ENCODE data around the gene PHACTR1.
"Not testable (repeated sequence)": the region's sequence is repeated elsewhere in the genome, so short reads cannot be mapped to it uniquely, and the experiment has no call there.

PHACTR1 gene

DNA sequence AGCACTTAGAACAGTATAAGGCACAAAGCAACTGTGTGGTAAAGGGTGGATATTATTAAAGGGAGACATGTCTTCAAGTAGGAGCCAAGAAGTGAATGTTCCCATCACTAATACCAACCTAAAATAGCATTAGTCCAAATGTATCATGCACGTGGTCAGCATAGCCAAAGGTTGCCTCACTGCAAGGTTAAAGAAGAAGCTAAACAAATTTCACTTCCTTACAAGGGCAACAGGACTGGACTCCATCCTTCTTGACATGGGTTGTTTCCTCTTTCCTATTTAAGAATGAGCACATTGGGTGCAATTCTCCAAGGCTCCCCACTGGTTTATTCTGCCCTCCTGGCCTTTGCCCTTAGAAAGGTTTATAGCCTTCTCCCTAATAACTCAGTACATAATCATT, 186.7 kb downstream of the PHACTR1 start:
- DNase-seq (ENCODE audit: low spot score), result peak; percentile 60

- no peak for DNase-seq (ENCODE audit: low spot score)
These were observed 193.3 kb downstream of the PHACTR1 start for GRCh38 chr6:12909833-12910232.

- peak; percentile 66 for DNase-seq (ENCODE audit: low spot score)
These were observed 194.9 kb downstream of the PHACTR1 start for GRCh38 chr6:12911427-12911826.

DNA sequence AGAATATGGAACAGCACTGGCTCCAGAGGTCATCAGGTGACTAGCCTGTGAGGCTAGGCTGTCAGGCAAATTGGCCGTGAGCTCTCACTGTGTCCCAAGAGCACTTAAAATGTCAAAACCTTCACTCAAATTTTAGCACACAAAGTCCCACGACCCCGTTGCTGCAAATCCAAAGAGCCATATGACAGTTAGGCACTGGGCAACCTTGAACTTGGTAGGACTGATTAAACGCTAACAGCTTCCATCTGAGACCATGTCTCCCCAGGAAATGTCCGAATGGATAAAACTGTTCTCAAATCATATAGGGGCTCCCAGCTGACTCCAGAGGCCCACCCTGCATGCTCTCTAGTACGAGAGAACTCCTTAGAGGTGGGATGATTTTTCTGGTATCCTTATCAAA, 196.6 kb downstream of the PHACTR1 start:
- DNase-seq (ENCODE audit: low spot score), result no peak

DNA sequence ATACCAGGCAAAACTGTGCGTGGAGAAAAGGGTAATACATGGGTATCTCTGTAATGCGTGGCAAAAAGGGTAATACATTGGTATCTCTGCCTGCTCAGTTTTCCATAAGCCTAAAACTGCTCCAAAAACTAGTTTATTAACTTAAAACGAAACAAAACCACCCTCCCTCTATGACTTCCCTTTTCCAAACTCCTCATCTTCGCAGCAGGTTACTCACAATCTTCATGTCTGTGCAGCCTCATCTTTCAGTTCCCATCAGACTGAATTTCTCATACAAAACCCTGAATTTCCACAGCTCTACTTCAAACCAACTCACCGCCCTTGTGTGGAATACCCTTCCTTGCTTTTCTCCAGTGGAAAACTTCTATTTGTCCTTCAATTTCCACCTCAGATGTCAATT, 199.4 kb downstream of the PHACTR1 start:
- DNase-seq (ENCODE audit: low spot score), result no peak

- no peak for DNase-seq (ENCODE audit: low spot score)
These were observed 200.0 kb downstream of the PHACTR1 start for GRCh38 chr6:12916420-12917136.

GRCh38 chr6:12921467-12921866, 204.9 kb downstream of the PHACTR1 start:
- DNase-seq (ENCODE audit: low spot score), result no peak

- no peak for DNase-seq (ENCODE audit: low spot score)
These were observed 207.2 kb downstream of the PHACTR1 start for GRCh38 chr6:12923644-12924235.

GRCh38 chr6:12924911-12925310, 208.3 kb downstream of the PHACTR1 start:
- DNase-seq (ENCODE audit: low spot score), result no peak

GRCh38 chr6:12927746-12928145, 211.2 kb downstream of the PHACTR1 start:
- no peak for DNase-seq (ENCODE audit: low spot score)

GRCh38 chr6:12929678-12930077, 213.1 kb downstream of the PHACTR1 start:
- no peak for DNase-seq (ENCODE audit: low spot score)

DNA sequence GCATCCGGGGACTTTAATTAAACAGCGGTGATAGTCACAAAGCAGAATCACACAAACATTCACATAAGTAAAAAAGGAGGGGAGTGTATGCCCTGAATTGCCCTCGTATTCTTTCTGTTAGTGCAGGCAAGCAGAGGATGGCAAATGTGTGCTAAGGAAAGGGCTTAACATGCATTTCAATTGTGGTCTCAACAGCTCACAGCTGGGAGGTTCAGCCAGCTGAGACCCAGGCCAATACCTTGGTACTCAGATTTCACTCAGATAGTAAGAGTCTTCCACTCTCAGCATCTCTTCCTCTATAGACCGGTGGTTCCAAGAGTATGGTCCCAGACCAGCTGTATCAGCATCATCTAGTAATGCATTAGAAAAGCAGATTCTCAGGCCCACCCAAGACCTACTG, 215.1 kb downstream of the PHACTR1 start:
- no peak for DNase-seq (ENCODE audit: low spot score)

- no peak for DNase-seq (ENCODE audit: low spot score)
These were observed 219.1 kb downstream of the PHACTR1 start for GRCh38 chr6:12935637-12936036.

GRCh38 chr6:12937971-12938370, 221.4 kb downstream of the PHACTR1 start:
- no peak for DNase-seq (ENCODE audit: low spot score)

DNA sequence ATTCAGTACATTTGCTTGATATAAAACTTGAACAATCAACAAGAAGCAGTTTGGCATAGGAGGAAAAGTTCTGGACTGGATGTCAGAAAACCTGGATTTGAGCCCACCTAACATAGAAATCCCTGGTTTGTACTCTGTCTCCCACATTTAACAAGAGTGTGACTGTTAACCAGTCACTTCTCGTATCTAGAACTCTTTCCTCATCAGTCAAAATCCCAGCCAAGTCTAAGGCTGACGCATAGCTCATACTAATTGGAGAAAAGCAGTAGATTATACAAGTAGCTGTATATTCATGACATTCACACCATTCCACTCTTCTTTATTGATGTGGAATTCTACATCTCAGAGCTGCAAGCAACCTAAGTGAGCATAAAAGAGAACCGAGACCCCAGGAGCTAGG, 222.7 kb downstream of the PHACTR1 start:
- DNase-seq (ENCODE audit: low spot score), result no peak

GRCh38 chr6:12941422-12941821, 224.9 kb downstream of the PHACTR1 start:
- no peak for DNase-seq (ENCODE audit: low spot score)

GRCh38 chr6:12943549-12943948, 227.0 kb downstream of the PHACTR1 start:
- DNase-seq (ENCODE audit: low spot score), result no peak

DNA sequence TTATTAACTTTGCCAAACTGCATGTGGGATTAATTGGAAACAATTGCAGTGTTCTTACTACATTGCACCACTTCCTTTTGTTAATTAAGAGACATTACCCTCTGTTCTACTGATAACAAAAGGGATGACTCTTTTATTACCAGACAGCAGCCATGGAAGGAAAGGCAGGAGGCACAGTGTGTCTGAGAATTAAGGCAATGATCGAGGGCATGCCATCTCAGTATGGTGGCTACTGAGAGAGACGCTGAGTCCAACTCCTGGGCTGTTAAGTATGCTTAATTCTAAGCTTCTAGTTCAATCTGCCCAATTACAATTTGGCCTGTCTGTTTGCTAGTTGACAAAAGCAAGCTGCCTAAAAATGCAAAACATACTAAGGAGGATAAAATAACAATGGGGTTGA, 227.4 kb downstream of the PHACTR1 start:
- no peak for DNase-seq (ENCODE audit: low spot score)

DNA sequence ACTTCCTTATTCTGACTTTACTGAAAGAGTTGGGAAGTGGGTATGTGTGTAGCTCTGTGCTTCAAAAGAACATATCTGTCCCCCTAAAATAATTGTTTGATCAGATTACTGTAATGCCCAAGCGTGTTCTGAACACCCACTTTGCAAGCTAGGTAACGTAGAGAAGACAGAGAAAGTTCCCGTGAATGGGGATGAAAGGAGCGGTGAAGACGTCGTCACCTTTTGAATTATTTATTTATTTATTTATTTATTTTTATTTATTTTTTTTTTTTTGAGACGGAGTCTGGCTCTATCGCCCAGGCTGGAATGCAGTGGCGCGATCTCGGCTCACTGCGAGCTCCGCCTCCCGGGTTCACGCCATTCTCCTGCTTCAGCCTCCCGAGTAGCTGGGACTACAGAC, 228.0 kb downstream of the PHACTR1 start:
- DNase-seq (ENCODE audit: low spot score), result not testable (repeated sequence)

- no peak for DNase-seq (ENCODE audit: low spot score)
These were observed 230.7 kb downstream of the PHACTR1 start for GRCh38 chr6:12947151-12947871.

GRCh38 chr6:12947967-12948366, 231.4 kb downstream of the PHACTR1 start:
- DNase-seq (ENCODE audit: low spot score), result no peak

DNA sequence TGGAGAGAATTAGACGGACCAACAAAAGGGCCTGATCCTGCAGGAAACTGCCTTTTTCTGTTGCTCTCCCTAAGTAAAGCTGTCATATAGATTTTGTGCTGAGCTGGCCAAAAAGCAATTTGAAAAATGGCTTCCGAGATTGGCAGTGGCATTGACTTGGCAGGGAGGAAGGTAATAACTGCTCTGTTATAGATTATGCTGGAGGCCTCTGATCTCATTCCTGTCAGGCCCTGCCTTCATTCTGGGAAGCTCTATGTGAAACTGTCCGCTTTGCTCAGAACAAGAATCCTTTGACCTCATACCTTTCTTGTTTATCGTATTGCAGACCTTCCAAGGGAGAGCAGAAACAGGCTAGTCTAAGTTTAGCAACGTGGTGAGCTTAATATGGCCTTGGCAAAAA, 234.4 kb downstream of the PHACTR1 start:
- DNase-seq (ENCODE audit: low spot score), result no peak

GRCh38 chr6:12951415-12951814, 234.8 kb downstream of the PHACTR1 start:
- DNase-seq (ENCODE audit: low spot score), result no peak
